ENCODE data around the gene EFNB2. TPM values are rescaled to one million over a fixed set of nuclear protein-coding genes. Genes with fewer than 3 reads are reported as not detected.

EFNB2 gene
- total and polyA plus RNA-seq, 2 donors = 13.8 to 17.1 TPM

GRCh38 chr13:106568299-106569003 lies 33.0 kb upstream of the EFNB2 start:
- peak overlapping the region; percentile 78 to 96 for H3K4me3 ChIP-seq (ENCODE audit: low read length in 2 of 2)
- H3K4me1 ChIP-seq (ENCODE audit: control insufficient read depth in 2 of 2, insufficient read depth in 2 of 2, low read length in 2 of 2) = peaks cover 15% of the 10 kb centered on the region in 2 donors
- no peaks in the 10 kb centered on the region for H3K9me3 ChIP-seq (ENCODE audit: control insufficient read depth in 2 of 2, insufficient read depth in 1 of 2, low read length in 1 of 2)
- no peak for DNase-seq (ENCODE audit: low read depth in 6 of 9, low spot score in 9 of 9)
- peak overlapping the region in 1 of 2 donors; percentile 99 for H3K27ac ChIP-seq (ENCODE audit: low read depth in 1 of 2, low read length in 1 of 2)
- H3K27me3 ChIP-seq (ENCODE audit: control insufficient read depth in 2 of 2, insufficient read depth in 1 of 2, low read length in 1 of 2) = no peaks in the 10 kb centered on the region
- 30% methylated on average over 11 of the region's 11 CpGs for whole genome bisulfite sequencing
- peaks cover 0 to 2% of the 10 kb centered on the region in 2 donors for H3K36me3 ChIP-seq (ENCODE audit: control insufficient read depth in 2 of 2, insufficient read depth in 2 of 2, low read length in 1 of 2)

- Histone ChIP-seq H3K27me3 (ENCODE audit: control insufficient read depth in 2 of 2, insufficient read depth in 1 of 2, low read length in 1 of 2) (no peaks in the 10 kb centered on the region), H3K27ac (ENCODE audit: low read depth in 1 of 2, low read length in 1 of 2) (peak within 1 kb of the TSS; percentile 98 to 99), H3K9me3 (ENCODE audit: control insufficient read depth in 2 of 2, insufficient read depth in 1 of 2, low read length in 1 of 2) (no peaks in the 10 kb centered on the region), H3K4me1 (ENCODE audit: control insufficient read depth in 2 of 2, insufficient read depth in 2 of 2, low read length in 2 of 2) (peaks cover 15 to 18% of the 10 kb centered on the region in 2 donors), H3K4me3 (ENCODE audit: low read length in 2 of 2) (peak within 1 kb of the TSS; percentile 78 to 96), H3K36me3 (ENCODE audit: control insufficient read depth in 2 of 2, insufficient read depth in 2 of 2, low read length in 1 of 2) (peaks cover 0 to 6% of the 10 kb centered on the region in 2 donors)
- WGBS = under 1% methylated on average over 108 of the region's 108 CpGs
- DNase-seq (ENCODE audit: low read depth in 6 of 9, low spot score in 9 of 9) = peak; percentile 85 to 98 (median 94)
These were observed 32.2 kb upstream of the EFNB2 start, which contains the start of gene ARGLU1 for GRCh38 chr13:106567474-106568298. TSS of gene ARGLU1 (minus strand) at chr13:106568137. CDS start at chr13:106567919, 218 bp downstream.

- H3K27ac ChIP-seq (ENCODE audit: low read depth in 1 of 2, low read length in 1 of 2) = peak overlapping the region; percentile 98 to 99
- H3K36me3 ChIP-seq (ENCODE audit: control insufficient read depth in 2 of 2, insufficient read depth in 2 of 2, low read length in 1 of 2) = peaks cover 0 to 6% of the 10 kb centered on the region in 2 donors
- WGBS = 1% methylated on average over 34 of the region's 34 CpGs
- no peaks in the 10 kb centered on the region for H3K9me3 ChIP-seq (ENCODE audit: control insufficient read depth in 2 of 2, insufficient read depth in 1 of 2, low read length in 1 of 2)
- H3K4me1 ChIP-seq (ENCODE audit: control insufficient read depth in 2 of 2, insufficient read depth in 2 of 2, low read length in 2 of 2) = peaks cover 15 to 19% of the 10 kb centered on the region in 2 donors
- peak overlapping the region; percentile 78 to 96 for H3K4me3 ChIP-seq (ENCODE audit: low read length in 2 of 2)
- no peaks in the 10 kb centered on the region for H3K27me3 ChIP-seq (ENCODE audit: control insufficient read depth in 2 of 2, insufficient read depth in 1 of 2, low read length in 1 of 2)
- DNase-seq (ENCODE audit: low read depth in 6 of 9, low spot score in 9 of 9) = peak in 7 of 9 donors; percentile 18 to 64 (median 26)
These were observed 31.4 kb upstream of the EFNB2 start for GRCh38 chr13:106566641-106567473.

GRCh38 chr13:106565127-106565775 lies 29.8 kb upstream of the EFNB2 start:
- Histone ChIP-seq H3K4me1 (ENCODE audit: control insufficient read depth in 2 of 2, insufficient read depth in 2 of 2, low read length in 2 of 2) (peaks cover 15 to 22% of the 10 kb centered on the region in 2 donors), H3K4me3 (ENCODE audit: low read length in 2 of 2) (peak overlapping the region in 1 of 2 donors; percentile 6), H3K9me3 (ENCODE audit: control insufficient read depth in 2 of 2, insufficient read depth in 1 of 2, low read length in 1 of 2) (no peaks in the 10 kb centered on the region), H3K27ac (ENCODE audit: low read depth in 1 of 2, low read length in 1 of 2) (no peak overlapping the region), H3K36me3 (ENCODE audit: control insufficient read depth in 2 of 2, insufficient read depth in 2 of 2, low read length in 1 of 2) (peaks cover 0 to 6% of the 10 kb centered on the region in 2 donors), H3K27me3 (ENCODE audit: control insufficient read depth in 2 of 2, insufficient read depth in 1 of 2, low read length in 1 of 2) (no peaks in the 10 kb centered on the region)
- DNase-seq (ENCODE audit: low read depth in 6 of 9, low spot score in 9 of 9) = no peak
- 38% methylated on average over 4 of the region's 4 CpGs for WGBS

GRCh38 chr13:106562301-106562700 lies 26.8 kb upstream of the EFNB2 start:
- Histone ChIP-seq H3K9me3 (ENCODE audit: control insufficient read depth in 2 of 2, insufficient read depth in 1 of 2, low read length in 1 of 2) (no peaks in the 10 kb centered on the region), H3K4me3 (ENCODE audit: low read length in 2 of 2) (no peak overlapping the region), H3K27ac (ENCODE audit: low read depth in 1 of 2, low read length in 1 of 2) (peak overlapping the region in 1 of 2 donors; percentile 6), H3K36me3 (ENCODE audit: control insufficient read depth in 2 of 2, insufficient read depth in 2 of 2, low read length in 1 of 2) (peaks cover 0 to 27% of the 10 kb centered on the region in 2 donors), H3K4me1 (ENCODE audit: control insufficient read depth in 2 of 2, insufficient read depth in 2 of 2, low read length in 2 of 2) (peaks cover 15 to 16% of the 10 kb centered on the region in 2 donors), H3K27me3 (ENCODE audit: control insufficient read depth in 2 of 2, insufficient read depth in 1 of 2, low read length in 1 of 2) (no peaks in the 10 kb centered on the region)
- DNase-seq (ENCODE audit: low read depth in 6 of 9, low spot score in 9 of 9) = no peak
- WGBS = 97% methylated on average over 1 of the region's 1 CpG

- H3K4me1 ChIP-seq (ENCODE audit: control insufficient read depth in 2 of 2, insufficient read depth in 2 of 2, low read length in 2 of 2) = peaks cover 15 to 16% of the 10 kb centered on the region in 2 donors
- H3K27ac ChIP-seq (ENCODE audit: low read depth in 1 of 2, low read length in 1 of 2) = peak overlapping the region in 1 of 2 donors; percentile 6
- peaks cover 3 to 34% of the 10 kb centered on the region in 2 donors for H3K36me3 ChIP-seq (ENCODE audit: control insufficient read depth in 2 of 2, insufficient read depth in 2 of 2, low read length in 1 of 2)
- 78% methylated on average over 6 of the region's 6 CpGs for WGBS
- H3K27me3 ChIP-seq (ENCODE audit: control insufficient read depth in 2 of 2, insufficient read depth in 1 of 2, low read length in 1 of 2) = no peaks in the 10 kb centered on the region
- peak in 2 of 9 donors; percentile 13 to 27 for DNase-seq (ENCODE audit: low read depth in 6 of 9, low spot score in 9 of 9)
- H3K9me3 ChIP-seq (ENCODE audit: control insufficient read depth in 2 of 2, insufficient read depth in 1 of 2, low read length in 1 of 2) = no peaks in the 10 kb centered on the region
- no peak overlapping the region for H3K4me3 ChIP-seq (ENCODE audit: low read length in 2 of 2)
These were observed 26.2 kb upstream of the EFNB2 start for GRCh38 chr13:106561551-106562170.

GRCh38 chr13:106560821-106561220 lies 25.4 kb upstream of the EFNB2 start:
- no peaks in the 10 kb centered on the region for H3K9me3 ChIP-seq (ENCODE audit: control insufficient read depth in 2 of 2, insufficient read depth in 1 of 2, low read length in 1 of 2)
- H3K4me1 ChIP-seq (ENCODE audit: control insufficient read depth in 2 of 2, insufficient read depth in 2 of 2, low read length in 2 of 2) = peaks cover 8 to 16% of the 10 kb centered on the region in 2 donors
- H3K4me3 ChIP-seq (ENCODE audit: low read length in 2 of 2) = no peak overlapping the region
- DNase-seq (ENCODE audit: low read depth in 6 of 9, low spot score in 9 of 9) = no peak
- 91% methylated on average over 1 of the region's 1 CpG for WGBS
- no peak overlapping the region for H3K27ac ChIP-seq (ENCODE audit: low read depth in 1 of 2, low read length in 1 of 2)
- peaks cover 3 to 42% of the 10 kb centered on the region in 2 donors for H3K36me3 ChIP-seq (ENCODE audit: control insufficient read depth in 2 of 2, insufficient read depth in 2 of 2, low read length in 1 of 2)
- H3K27me3 ChIP-seq (ENCODE audit: control insufficient read depth in 2 of 2, insufficient read depth in 1 of 2, low read length in 1 of 2) = no peaks in the 10 kb centered on the region

- Histone ChIP-seq H3K36me3 (ENCODE audit: control insufficient read depth in 2 of 2, insufficient read depth in 2 of 2, low read length in 1 of 2) (peaks cover 11 to 63% of the 10 kb centered on the region in 2 donors), H3K27ac (ENCODE audit: low read depth in 1 of 2, low read length in 1 of 2) (no peak overlapping the region), H3K9me3 (ENCODE audit: control insufficient read depth in 2 of 2, insufficient read depth in 1 of 2, low read length in 1 of 2) (no peaks in the 10 kb centered on the region), H3K4me3 (ENCODE audit: low read length in 2 of 2) (no peak overlapping the region), H3K27me3 (ENCODE audit: control insufficient read depth in 2 of 2, insufficient read depth in 1 of 2, low read length in 1 of 2) (no peaks in the 10 kb centered on the region), H3K4me1 (ENCODE audit: control insufficient read depth in 2 of 2, insufficient read depth in 2 of 2, low read length in 2 of 2) (peaks cover 0 to 7% of the 10 kb centered on the region in 2 donors)
- no peak for DNase-seq (ENCODE audit: low read depth in 6 of 9, low spot score in 9 of 9)
These were observed 23.1 kb upstream of the EFNB2 start for GRCh38 chr13:106558527-106558926.
